Activated naive CD8-positive, alpha-beta T cell treated with anti-CD3 and anti-CD28 coated beads for 36 hours (primary cell): ENCODE results near the gene P3H4. TPM values are rescaled to one million over a fixed set of nuclear protein-coding genes. Genes with fewer than 3 reads are reported as not detected.

ENCODE experiments used
- DNase-seq: peaks from one replicate; pipeline ENCODE4 v3.0.0; 2021
- H3K27ac Mint-ChIP-seq: one replicate; pipeline ENCODE4 v1.8.0; 2022; ENCODE audit warnings: mild to moderate bottlenecking, moderate library complexity, mixed read lengths
- H3K27me3 Mint-ChIP-seq: one replicate; pipeline ENCODE4 v1.8.0; 2022; ENCODE audit warnings: mild to moderate bottlenecking, mixed read lengths
- H3K36me3 Mint-ChIP-seq: one replicate; pipeline ENCODE4 v1.8.0; 2021; ENCODE audit warnings: mild to moderate bottlenecking, mixed read lengths
- H3K4me1 Mint-ChIP-seq: one replicate; pipeline ENCODE4 v1.8.0; 2021; ENCODE audit warnings: mixed read lengths
- H3K4me3 Mint-ChIP-seq: one replicate; pipeline ENCODE4 v1.8.0; 2022; ENCODE audit warnings: mild to moderate bottlenecking, moderate library complexity, mixed read lengths
- H3K9me3 Mint-ChIP-seq: one replicate; pipeline ENCODE4 v1.8.0; 2022; ENCODE audit warnings: mixed read lengths
- total RNA-seq, 2 experiments: library from RNA; stranded (reverse); gene quantifications; one replicate each; pipeline ENCODE4 v1.2.3, GENCODE V29; 2021

The P3H4 gene
- total RNA-seq, 2 experiments from 2014 or later: 1.5 to 1.8 TPM

DNA sequence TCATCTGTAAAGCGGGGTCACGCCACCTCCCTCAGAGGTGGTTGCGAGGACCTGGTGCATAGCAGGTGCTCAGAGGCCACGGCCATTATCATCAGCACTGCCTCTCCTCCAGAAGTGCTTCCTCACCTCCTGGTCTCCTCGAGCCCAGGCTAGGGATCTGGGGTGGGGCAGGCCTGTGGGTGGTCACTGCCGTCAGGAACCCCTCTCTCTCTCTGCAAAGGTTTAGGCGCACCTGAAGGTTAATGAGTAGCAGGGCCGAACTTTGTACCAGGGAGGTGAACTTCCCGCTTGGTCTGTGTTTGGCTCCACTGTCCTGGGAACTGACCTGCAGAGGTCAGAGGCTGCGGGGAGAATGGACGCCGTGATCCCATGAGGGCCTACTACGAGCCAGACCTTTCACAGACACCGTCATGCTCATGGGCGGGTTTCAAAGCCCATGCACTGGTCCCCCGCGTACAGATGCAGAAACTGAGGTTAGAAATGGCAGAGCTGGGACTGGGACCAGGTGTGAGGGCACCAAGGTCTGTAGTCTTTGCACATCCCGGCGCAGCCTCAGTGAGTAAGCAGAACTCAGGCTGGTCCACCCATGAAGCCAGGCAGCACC lies 39.1 kb downstream of the P3H4 start:
- peaks cover 2% of the 10 kb centered on the region for H3K4me1 Mint-ChIP-seq
- H3K27me3 Mint-ChIP-seq: no peaks in the 10 kb centered on the region
- no peaks in the 10 kb centered on the region for H3K9me3 Mint-ChIP-seq
- no peak overlapping the region for H3K4me3 Mint-ChIP-seq
- no peak overlapping the region for H3K27ac Mint-ChIP-seq
- H3K36me3 Mint-ChIP-seq: no peaks in the 10 kb centered on the region
- no peak for DNase-seq

DNA sequence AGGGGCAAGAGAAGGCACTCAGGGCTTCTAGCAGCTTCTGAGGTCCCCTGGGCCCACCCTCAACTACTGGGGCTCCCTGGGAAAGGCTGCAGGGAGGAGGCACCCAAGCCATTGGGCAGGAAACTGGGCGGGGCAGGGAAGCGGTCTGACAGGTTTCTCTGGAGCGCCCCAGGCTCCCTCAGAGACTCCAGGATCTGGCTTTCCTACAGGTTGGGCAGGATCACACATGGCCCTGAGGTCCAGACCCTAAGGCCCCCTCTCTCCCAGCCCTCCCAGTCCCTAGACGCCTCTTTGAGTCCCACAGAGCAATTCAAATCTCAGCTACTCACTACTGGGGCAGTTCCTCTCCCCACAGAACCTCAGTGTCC lies 39.5 kb downstream of the P3H4 start:
- Mint-ChIP-seq H3K4me3 (no peak overlapping the region), H3K4me1 (peaks cover 2% of the 10 kb centered on the region), H3K27ac (no peak overlapping the region), H3K36me3 (no peaks in the 10 kb centered on the region), H3K27me3 (no peaks in the 10 kb centered on the region), H3K9me3 (no peaks in the 10 kb centered on the region)
- DNase-seq: no peak

DNA sequence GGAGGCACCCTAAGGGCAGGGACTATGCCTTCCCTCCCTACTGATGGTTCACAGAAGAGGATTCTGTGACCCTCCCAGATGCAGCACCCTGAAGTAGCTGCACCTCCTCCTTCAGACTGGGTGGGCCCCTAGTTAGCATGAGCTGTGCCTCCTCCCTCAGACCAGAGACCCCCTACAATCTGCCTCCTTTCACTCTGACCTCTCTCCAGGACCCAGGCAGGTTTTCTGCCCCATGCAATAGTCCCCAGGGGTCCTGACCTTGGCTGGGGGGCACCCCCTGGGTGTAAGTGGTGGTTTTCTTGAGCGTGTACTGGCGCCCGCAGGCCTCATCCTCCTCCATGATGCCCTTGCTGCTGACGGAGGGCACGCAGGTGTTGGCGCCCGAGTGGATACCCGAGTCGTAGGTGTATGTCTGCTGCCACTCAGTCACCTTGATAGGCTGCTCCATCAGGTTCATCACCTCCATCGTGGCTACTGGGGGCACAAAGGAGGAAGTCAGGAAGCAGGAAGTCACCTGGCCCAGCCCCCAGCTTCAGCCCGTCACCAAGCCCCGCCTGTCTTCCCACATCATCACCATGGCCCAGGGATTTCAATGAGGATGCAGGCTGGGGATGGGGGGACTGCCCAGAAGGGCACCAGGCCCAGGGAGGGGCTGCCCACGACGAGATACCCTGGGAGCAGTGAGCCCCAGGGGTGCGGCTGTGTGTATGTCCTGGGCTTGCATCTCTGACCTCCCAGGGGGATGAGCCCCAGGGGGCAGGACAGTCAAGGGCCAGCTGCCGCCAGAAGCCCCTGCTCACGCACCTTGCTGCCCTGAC lies 40.2 kb downstream of the P3H4 start:
- H3K4me1 Mint-ChIP-seq: peaks cover 2% of the 10 kb centered on the region
- peak overlapping the region; percentile 41 for H3K4me3 Mint-ChIP-seq
- H3K36me3 Mint-ChIP-seq: no peaks in the 10 kb centered on the region
- DNase-seq: no peak
- no peaks in the 10 kb centered on the region for H3K27me3 Mint-ChIP-seq
- H3K27ac Mint-ChIP-seq: no peak overlapping the region
- no peaks in the 10 kb centered on the region for H3K9me3 Mint-ChIP-seq

DNA sequence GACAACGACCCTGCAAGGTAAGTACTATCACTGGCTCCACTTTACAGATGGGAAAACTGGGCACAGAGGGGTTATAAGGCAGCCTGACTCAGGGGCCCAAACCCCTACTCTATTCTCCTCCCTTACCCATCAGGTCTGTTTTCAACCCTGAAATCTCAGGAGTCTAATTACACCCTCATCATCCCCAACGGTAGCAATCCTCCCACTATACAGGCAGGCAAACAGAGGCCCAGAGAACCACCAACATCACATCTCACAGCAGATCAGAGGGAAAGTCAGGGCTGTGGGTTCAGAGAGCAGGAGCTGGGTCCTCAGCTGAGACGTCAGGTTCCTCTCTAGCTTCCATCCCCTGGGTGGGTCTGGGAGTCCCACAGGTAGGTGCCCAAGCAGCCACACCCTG lies 41.8 kb downstream of the P3H4 start:
- H3K27ac Mint-ChIP-seq: peak overlapping the region; percentile 52
- no peaks in the 10 kb centered on the region for H3K36me3 Mint-ChIP-seq
- H3K4me3 Mint-ChIP-seq: no peak overlapping the region

DNA sequence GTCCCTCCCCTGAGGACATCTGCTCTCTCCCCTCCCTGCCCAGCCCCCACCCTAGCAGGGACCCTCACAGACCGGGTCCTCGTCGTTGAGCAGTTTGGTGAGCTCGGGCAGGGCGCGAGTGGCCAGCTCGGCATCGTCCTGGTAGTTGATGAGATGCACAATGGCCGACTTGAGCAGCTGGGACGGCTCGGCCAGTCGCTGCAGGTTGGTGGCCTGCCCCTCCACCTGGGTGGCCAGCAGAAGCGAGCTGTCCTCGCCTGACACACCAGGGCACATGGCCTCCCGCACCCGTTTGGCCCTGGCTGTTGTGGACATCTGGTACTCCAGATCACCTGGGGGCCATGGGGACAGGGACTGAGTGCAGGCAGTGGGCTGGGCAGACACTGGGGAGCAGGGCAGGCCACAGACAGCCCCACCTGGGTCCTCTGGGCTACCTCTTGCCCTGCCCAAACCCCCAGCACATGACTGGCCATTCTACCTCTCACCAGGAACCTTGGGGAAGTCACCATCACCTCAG lies 42.3 kb downstream of the P3H4 start:
- H3K27me3 Mint-ChIP-seq: no peaks in the 10 kb centered on the region
- H3K4me1 Mint-ChIP-seq: peaks cover 2% of the 10 kb centered on the region
- DNase-seq: no peak
- no peaks in the 10 kb centered on the region for H3K9me3 Mint-ChIP-seq
- H3K4me3 Mint-ChIP-seq: no peak overlapping the region
- H3K27ac Mint-ChIP-seq: no peak overlapping the region
- H3K36me3 Mint-ChIP-seq: no peaks in the 10 kb centered on the region

More for the DNA sequence above, 41.8 kb downstream of the P3H4 start:
- no peaks in the 10 kb centered on the region for H3K9me3 Mint-ChIP-seq
- no peaks in the 10 kb centered on the region for H3K27me3 Mint-ChIP-seq
- H3K4me1 Mint-ChIP-seq: peaks cover 2% of the 10 kb centered on the region
- no peak for DNase-seq

DNA sequence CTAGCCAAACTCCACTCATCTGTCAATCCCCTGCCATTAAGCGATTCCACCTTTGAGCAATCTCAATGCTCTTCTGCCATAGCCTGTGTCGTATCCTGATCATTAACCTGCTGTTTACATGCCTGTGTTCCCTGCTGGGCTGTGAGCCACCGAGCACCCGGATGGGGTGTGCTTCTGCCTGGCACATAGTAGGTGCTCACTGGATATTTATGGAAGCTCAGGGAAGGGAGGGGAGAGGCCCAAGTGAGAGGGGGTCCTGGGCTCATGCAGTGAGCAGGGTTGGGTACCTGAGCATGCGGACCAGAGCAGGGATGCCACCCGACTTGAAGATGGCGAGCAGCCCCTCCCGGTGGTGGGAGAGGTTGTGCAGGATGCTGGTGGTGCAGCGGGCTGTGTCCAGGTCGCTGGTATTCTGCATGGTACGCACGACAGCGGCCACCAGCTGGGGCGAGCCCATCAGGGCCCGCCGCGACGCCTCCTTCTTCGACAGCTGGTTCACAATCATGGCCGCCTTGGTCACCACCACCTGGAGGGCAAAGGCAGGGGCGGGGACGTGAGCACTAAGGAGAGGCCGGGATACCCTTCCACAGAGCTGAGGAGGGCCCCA lies 43.0 kb downstream of the P3H4 start:
- H3K4me1 Mint-ChIP-seq: peaks cover 2% of the 10 kb centered on the region
- H3K4me3 Mint-ChIP-seq: no peak overlapping the region
- H3K27me3 Mint-ChIP-seq: no peaks in the 10 kb centered on the region
- no peak overlapping the region for H3K27ac Mint-ChIP-seq
- H3K36me3 Mint-ChIP-seq: no peaks in the 10 kb centered on the region
- no peak for DNase-seq
- no peaks in the 10 kb centered on the region for H3K9me3 Mint-ChIP-seq

DNA sequence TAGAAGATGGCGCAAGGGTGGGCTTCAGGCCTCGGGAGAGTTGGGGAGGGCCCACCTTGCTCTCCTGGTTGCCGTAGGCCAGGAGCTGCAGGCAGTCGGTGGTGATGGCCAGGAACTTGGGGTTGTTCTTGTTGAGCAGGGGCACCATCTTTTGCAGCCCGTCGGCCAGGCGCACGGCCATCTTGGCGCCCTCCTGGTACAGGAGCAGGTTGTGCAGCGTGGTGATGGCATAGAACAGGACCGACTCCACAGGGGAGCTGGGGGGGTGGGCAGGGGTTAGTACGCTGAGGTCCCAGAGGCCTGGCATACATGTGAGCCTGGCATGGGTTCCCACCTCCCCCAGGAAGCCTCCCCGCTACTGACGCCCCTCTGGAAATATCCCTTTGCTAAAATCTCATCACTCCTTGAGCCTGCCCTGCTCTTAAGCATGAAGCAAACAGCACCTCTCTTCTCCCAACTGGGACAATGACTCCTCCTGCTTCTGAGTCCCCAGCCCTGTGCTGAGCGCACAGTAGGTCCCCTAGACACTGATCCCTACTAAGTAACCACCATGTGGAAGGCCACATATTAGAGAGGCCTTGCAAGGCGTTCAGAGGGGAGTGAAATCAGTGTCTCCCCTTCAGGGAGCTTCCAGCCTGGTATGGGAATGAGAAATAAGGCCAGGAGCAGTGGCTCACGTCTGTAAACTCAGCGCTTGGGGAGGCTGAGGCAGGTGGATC lies 44.3 kb downstream of the P3H4 start:
- no peak for DNase-seq
- no peak overlapping the region for H3K4me3 Mint-ChIP-seq
- no peaks in the 10 kb centered on the region for H3K36me3 Mint-ChIP-seq
- no peaks in the 10 kb centered on the region for H3K27me3 Mint-ChIP-seq
- H3K27ac Mint-ChIP-seq: no peak overlapping the region
- H3K9me3 Mint-ChIP-seq: no peaks in the 10 kb centered on the region
- peaks cover 2% of the 10 kb centered on the region for H3K4me1 Mint-ChIP-seq

DNA sequence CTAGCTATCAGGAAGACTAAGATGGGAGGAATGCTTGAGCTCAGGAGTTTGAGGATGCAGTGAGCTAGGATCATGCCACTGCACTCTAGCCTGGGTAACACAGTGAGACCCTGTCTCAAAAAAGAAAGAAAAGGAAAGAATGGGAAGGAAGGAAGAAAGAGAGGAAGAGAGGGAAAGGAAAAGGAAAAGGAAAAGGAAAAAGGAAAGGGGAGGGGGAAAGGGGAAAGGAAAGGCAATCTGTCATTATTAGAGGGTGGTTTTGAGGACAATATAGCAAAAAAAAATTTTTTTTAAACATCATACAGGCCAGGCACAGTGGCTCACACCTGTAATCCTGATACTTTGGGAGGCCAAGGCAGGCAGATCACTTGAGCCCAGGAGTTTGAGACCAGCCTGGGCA lies 45.6 kb downstream of the P3H4 start:
- DNase-seq: no peak
- H3K4me3 Mint-ChIP-seq: no peak overlapping the region
- H3K9me3 Mint-ChIP-seq: no peaks in the 10 kb centered on the region
- no peak overlapping the region for H3K27ac Mint-ChIP-seq
- H3K27me3 Mint-ChIP-seq: no peaks in the 10 kb centered on the region
- no peaks in the 10 kb centered on the region for H3K4me1 Mint-ChIP-seq
- H3K36me3 Mint-ChIP-seq: no peaks in the 10 kb centered on the region

DNA sequence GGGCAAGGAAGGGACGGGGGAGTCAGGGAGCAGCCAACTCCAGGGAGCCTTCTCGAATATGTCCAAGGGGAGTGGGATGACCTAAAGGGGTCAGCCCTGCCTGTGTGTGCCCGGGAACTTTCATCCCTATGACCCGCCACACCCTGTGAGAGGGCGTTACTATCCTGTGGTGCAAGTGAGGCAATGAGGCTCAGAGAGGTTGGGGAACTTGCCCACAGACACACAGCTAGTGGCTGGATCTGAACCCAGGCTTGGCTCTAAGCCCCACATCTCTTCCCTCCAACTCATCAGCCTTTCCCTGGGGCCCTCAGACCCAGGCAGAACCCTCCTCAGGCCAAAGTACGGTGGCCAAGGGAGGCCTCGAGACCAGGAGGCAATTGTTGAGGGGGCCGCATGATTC lies 48.4 kb downstream of the P3H4 start:
- Mint-ChIP-seq H3K9me3 (no peaks in the 10 kb centered on the region), H3K27ac (no peak overlapping the region), H3K4me3 (no peak overlapping the region), H3K27me3 (no peaks in the 10 kb centered on the region), H3K4me1 (no peaks in the 10 kb centered on the region), H3K36me3 (no peaks in the 10 kb centered on the region)
- no peak for DNase-seq

DNA sequence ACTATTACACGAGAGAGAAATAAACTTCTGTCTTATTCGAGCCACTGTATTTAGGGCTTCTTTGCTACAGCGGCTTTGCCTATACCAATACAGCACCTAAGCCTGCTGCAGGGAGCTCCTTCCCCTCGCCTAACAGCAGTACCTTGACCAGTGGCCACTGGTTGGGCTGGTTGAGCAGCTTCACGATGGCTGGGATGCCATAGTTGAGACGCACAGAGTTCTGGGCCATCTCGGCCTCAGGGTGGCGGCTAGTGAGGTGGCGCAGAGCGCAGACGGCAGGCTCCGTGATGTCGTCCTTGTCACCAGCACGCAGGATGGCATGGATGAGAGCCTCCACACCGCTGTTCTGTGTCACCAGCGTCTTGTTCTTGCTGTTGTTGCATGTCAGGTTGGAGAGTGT lies 48.9 kb downstream of the P3H4 start:
- H3K27me3 Mint-ChIP-seq: no peaks in the 10 kb centered on the region
- no peaks in the 10 kb centered on the region for H3K9me3 Mint-ChIP-seq
- no peaks in the 10 kb centered on the region for H3K36me3 Mint-ChIP-seq
- H3K4me3 Mint-ChIP-seq: no peak overlapping the region
- H3K4me1 Mint-ChIP-seq: no peaks in the 10 kb centered on the region
- no peak overlapping the region for H3K27ac Mint-ChIP-seq
- no peak for DNase-seq

DNA sequence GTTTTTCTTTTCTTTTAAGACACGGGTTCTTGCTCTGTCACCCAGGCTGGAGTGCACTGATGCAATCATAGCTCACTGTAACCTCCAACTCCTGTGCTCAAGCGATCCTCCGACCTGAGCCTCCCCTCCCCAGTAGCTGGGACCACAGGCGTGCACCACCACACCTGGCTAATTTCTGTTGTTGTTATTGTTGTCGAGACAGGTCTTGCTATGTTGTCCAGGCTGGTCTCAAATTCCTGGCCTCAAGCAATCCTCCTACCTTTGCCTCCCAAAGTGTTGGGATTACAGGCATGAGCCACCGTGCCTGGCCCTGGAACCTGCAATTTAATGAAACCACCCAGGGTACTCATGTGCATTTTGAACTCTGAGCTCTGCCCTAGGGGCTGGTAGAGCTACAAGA lies 49.4 kb downstream of the P3H4 start:
- Mint-ChIP-seq H3K4me1 (no peaks in the 10 kb centered on the region), H3K4me3 (no peak overlapping the region), H3K27me3 (no peaks in the 10 kb centered on the region), H3K36me3 (no peaks in the 10 kb centered on the region), H3K9me3 (no peaks in the 10 kb centered on the region), H3K27ac (no peak overlapping the region)
- no peak for DNase-seq

DNA sequence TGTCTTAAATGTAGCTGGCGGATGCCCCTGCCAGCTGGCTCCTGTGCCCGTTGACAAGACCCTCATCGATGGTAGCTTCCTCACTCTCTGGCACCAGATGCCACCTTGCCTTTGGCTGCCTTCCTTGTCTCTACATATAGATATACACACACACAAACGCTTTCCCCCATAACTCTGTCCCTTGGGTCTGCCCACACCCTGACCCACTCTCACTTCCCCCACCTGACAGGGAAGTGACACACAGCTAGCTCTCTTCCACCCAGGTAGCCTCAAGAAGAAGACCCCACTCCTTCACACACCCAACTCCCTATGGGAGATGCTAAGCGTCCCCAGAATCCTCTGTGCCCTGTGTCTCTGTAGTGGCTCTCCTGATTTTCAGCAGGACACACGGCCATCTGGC lies 50.9 kb downstream of the P3H4 start:
- no peaks in the 10 kb centered on the region for H3K9me3 Mint-ChIP-seq
- DNase-seq: no peak
- no peaks in the 10 kb centered on the region for H3K4me1 Mint-ChIP-seq
- no peaks in the 10 kb centered on the region for H3K27me3 Mint-ChIP-seq
- H3K4me3 Mint-ChIP-seq: no peak overlapping the region
- no peak overlapping the region for H3K27ac Mint-ChIP-seq
- no peaks in the 10 kb centered on the region for H3K36me3 Mint-ChIP-seq

DNA sequence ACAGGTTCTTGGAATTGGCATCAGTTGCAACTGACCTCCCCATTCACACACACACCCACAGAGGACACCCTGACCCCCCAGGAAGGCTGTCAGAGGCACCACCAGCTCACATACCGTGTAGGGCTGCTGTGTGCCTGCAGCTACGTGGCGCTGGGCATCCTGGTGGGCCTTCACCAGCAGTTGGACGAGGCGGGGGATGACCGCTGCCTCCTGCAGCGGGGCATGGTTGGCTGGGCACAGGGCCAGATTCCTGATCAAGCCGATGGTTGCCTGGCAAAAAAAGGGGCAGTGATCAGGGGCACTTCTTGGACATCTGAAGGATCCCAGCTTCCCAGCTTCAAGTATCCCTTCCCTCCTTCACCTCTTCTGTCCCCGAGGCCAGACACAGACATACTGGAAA lies 53.1 kb downstream of the P3H4 start:
- Mint-ChIP-seq H3K4me1 (no peaks in the 10 kb centered on the region), H3K9me3 (no peaks in the 10 kb centered on the region), H3K27ac (no peak overlapping the region), H3K36me3 (no peaks in the 10 kb centered on the region), H3K4me3 (no peak overlapping the region), H3K27me3 (no peaks in the 10 kb centered on the region)
- DNase-seq: no peak

DNA sequence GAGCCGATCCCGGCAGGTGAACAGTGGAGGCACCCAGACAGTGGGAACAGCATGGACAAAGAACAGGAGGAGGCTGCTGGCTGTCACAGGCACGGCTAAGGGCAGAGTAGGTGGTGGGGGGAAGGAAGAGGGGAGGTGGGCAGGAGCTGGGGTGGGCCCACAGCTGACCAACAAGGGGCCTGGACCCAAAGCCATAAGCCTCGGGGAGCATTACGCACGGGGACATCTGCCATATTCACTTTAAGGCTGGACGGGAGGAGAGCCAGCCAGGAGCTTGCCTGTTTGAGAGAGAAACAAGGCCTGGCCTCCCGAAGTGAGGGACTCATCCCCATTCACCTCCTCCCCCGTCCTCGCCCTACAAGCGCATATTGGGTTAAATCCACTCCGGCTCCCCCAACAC lies 57.7 kb downstream of the P3H4 start:
- Mint-ChIP-seq H3K36me3 (no peaks in the 10 kb centered on the region), H3K27ac (no peak overlapping the region), H3K4me3 (no peak overlapping the region), H3K4me1 (no peaks in the 10 kb centered on the region), H3K9me3 (no peaks in the 10 kb centered on the region), H3K27me3 (no peaks in the 10 kb centered on the region)
- no peak for DNase-seq
